GM04504 (cell line): Measurements from ENCODE around the gene AKT1.
"Not testable (repeated sequence)": the region's sequence is repeated elsewhere in the genome, so short reads cannot be mapped to it uniquely, and the experiment has no call there.

Experiments used
- DNase-seq: peaks from one replicate; pipeline ENCODE4 v3.0.0-alpha.2; 2012; ENCODE audit warnings: low read depth

Gene AKT1

GRCh38 chr14:104739026-104739425, 56.5 kb downstream of the AKT1 start:
- no peak for DNase-seq

DNA sequence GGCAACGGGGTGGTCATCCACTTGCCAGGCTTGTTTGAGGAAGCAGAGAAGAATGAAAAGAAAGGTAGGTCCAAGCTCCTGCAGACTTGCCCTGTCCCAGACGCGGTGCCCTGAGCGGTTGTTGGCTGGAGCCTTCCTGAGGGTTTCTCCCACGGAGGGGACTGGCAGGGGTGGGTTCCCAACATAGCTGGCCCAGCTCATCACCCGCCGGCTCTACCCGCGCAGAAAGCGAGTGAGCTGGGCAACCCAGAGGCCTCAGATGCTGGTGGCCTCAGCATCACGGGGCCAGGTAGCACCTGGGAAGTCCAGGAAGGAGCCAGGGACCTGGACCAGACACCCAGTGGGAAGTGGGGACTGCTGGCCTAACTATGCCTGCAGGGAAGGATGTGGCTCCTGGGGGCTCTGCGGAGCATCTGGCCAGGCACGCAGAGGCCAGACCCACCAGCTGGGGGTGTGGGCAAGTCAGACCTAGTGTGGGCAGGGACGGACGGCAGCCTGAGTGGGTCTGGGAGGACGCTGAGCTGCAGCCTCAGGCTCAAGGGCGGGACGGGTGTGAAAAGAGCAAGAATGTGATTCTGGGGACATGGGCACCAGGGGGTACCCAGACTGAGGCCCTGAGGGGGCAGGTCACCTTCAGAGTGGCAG, 57.1 kb downstream of the AKT1 start:
- DNase-seq: no peak

- DNase-seq: peak; percentile 56
Measured at GRCh38 chr14:104735830-104736642, 59.5 kb downstream of the AKT1 start.

DNA sequence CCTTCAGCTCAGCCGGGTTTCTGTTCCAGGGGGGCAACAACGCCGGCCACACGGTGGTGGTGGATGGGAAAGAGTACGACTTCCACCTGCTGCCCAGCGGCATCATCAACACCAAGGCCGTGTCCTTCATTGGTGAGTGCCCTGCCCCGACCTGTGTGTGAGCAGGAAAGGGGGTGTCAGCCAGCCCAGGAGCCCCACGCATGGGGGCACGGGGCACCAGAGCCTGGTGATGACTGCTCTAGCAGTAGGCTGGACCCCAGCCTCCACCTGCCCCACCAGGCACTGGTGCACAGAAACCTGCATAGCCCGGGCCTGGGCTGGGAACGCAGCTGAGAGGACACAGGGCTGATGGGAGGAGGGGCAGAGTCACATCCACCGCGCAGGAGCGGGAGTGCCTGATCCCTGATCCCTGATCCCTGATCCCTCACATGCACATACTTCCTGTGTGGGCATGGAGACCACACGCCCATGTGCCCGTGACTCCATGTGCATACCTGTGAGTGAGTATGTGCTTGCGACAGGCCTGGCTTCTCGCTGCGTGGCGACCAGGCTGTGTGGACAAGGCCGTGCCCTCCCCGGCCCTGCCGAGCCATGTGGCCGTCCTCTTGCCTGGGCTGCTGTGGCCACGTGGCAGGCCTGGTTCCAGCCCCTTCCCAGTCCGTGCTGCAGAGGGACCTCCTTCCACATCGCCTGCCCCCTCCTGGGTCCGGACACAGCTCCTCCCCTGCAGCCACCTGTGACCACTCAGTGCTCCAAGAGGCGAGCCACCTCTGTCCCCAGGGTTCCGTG, 60.4 kb downstream of the AKT1 start:
- DNase-seq: no peak

DNA sequence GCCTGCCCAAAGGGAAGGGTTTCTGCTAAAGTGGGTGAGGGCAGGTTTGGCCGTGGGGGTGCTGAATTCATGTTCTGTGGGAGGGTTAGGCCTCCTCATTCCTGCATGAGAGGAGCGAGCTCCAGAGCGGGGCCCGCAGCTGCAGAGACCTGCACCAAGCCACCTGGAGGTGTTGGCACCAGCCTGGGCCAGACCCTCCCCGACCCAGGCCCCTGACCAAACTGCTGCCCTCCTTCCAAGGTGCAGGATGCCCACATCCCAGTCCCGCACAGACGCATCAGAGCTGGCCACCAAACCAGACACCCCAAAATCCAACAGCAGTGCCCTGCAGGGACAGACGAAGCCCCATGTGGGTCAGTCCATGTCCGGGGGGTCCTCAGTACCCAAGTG, 61.0 kb downstream of the AKT1 start:
- no peak for DNase-seq

- DNase-seq: no peak
Measured at GRCh38 chr14:104734051-104734587, 61.4 kb downstream of the AKT1 start.

DNA sequence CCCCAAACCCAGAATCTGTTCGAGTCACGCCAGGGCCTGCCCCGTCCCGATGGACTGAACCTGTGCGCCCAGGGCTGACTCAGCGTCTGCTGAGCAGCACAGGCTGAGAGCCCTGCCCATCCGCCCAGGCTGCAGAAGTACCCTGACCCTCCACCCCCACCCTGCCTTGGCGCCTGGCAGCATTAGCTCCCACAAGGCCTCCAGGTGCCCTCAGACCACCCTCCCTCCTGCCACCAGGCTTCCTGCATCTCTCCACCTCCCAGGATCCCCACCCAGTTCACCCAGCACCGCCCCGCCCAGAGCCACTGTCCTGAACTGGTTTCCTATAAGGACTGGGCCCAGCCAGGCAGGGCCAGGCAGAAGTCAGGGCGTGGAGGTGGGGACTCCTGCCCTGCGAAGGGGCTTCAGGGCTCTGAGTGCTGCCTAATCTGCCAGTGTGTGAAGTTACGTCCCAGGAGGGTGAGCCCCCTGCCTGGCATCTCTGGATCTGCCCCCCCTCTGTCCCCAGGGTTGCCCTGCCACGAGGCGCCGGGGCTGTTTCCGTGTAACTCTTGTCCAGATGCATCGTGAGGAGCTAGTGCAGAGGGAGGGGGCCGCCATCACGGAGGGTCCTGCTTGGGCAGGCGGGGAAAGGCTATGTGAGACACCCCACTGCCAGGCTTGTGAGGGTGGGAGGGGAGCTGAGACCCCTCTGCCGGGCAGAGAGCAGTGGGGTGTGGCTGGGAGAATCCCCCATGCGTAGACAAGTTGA, 62.4 kb downstream of the AKT1 start:
- no peak for DNase-seq

- no peak for DNase-seq
Measured at GRCh38 chr14:104732355-104732804, 63.2 kb downstream of the AKT1 start.

DNA sequence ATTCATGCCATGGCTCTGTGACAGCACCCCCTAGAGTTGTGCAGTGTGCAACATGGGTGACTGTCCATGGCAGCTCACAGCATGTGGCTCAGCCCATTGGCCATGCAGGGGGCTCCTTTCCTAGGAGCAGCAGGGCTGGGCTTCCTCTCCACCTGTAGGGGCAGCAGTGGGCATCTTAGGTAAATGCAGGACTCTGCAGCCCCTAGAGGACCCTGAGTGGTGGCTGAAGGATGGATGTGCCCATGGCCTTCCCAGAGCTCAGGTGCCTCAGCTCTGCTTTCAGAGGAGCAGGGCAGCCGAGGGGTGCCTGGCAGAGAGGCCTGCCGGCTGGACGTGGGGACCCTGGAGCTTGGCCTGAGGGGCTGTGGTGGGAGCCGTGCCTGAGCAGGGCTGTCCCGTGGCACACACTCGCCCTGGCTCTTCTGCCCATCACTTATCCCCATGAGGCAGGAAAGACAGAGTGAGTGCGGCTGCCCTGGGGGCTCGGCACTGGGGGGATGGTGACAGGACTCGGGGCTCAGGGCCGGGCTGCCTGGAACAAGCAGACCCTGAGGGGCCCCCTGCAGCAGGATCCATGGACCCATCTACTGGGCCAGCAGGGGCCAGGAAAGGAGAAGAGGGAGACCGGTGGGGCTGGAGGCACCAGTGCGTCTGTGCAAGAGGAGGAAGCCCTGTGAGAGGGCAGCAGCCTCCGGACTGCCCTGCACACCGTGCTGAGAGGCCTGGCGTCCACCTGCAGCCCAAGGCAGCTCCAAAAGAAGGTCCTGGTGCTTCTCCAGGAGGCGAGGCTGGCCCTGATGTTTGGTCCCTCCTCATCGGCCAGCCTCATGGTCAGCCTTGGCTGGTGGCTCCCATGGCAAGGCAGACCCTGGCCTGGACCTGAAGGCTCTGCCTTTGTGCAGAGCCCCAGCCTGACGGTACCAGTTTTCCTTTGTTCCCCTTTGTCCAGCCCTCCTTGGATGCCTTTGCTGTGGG, 63.9 kb downstream of the AKT1 start:
- no peak for DNase-seq

- DNase-seq: no peak
Measured at GRCh38 chr14:104730487-104730886, 65.1 kb downstream of the AKT1 start.

DNA sequence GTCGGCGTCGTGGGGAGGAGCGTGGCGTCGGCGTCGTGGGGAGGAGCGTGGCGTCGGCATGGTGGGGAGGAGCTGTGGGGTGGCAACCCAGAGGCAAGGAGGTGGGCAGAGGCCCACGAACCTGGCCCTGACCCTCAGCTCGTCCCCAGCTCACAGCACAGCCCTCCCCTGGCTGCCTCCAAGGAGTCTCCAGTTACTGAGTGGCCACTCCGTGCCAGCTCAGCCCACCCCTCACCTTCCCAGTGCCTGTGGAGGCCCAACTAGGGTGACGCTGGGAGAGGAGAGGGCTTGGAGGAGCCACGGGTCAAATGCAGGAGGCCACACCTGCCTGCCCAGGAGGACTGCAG, 65.7 kb downstream of the AKT1 start:
- DNase-seq: no peak

DNA sequence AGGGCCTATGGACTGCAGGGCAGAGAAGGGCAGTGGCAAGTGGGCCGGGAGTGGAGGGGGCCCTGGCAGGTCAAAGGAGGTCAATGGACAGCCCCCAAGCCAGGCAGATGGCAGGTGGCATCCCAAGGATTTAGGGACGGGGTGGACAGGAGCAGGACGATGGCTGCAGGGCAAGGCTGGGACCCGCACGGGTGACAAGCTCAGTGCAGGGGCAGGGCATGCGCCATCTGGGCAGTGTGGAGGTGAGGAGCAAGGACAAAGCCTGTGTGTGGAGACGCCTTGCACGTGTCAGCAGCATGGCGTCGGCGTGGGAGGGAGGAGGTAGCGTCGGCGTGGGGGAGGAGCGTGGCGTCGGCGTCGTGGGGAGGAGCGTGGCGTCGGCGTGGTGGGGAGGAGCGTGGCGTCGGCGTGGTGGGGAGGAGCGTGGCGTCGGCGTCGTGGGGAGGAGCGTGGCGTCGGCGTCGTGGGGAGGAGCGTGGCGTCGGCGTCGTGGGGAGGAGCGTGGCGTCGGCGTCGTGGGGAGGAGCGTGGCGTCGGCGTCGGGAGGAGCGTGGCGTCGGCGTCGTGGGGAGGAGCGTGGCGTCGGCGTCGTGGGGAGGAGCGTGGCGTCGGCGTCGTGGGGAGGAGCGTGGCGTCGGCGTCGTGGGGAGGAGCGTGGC, 66.2 kb downstream of the AKT1 start:
- DNase-seq: not testable (repeated sequence)

DNA sequence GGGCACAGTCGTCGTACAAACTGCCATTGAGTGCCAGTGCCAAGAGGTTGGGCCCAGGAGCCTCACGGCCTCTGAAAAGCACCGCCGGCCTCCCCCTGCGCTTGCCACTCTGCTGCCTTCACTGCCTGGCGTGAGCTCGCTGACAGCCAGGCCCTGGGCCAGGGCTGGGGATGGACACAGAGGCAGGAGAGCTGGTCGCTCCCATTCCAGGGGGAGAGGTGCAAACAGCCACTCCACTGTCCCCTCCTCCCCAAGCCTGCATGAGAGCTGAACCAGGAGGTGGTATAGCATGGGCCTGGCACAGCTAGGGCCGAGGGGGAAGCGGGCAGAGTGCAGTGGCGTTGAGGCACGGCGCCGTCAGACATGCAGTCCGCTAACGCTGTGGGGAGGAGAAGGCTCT, 66.9 kb downstream of the AKT1 start:
- DNase-seq: no peak

GRCh38 chr14:104726600-104727451, 68.7 kb downstream of the AKT1 start:
- DNase-seq: no peak

DNA sequence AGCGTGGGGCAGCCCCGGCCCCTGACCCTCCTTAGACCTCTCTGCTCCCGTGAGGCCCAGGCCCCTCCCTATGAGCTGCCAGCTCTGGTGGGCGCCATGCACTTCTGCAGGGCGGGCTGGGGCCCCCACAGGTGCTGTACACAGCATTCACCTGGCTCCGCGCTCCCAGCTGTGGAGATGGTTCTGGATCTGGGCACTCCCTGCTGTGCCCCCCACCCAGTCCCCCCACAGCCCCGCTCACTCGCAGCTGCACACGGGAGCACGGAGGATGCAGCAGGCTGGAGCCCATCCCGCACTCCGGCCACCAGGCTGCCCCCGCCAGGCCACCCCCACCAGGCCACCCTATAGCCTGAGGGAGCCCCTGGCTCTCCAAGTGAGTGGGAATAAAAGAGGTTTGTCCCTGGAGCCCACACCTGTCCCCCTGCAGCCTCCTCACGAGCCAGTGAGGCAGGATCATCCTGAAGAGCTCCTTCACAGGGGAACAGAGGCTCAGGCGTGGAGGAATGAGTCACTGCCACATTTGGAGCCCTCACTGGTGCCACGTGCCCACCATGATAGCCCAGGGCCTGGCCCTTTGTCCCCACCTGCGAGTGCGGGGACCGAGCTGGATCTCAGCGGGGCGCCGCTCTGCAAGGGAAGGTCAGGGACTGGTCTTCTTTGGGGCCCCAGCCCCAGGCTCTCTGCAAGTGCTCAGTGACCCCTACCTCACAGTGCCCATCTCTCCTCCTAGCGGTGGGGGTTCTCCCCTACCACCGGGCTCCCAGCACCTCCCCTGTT, 69.6 kb downstream of the AKT1 start:
- DNase-seq: no peak

GRCh38 chr14:104724981-104725771, 70.4 kb downstream of the AKT1 start:
- no peak for DNase-seq

DNA sequence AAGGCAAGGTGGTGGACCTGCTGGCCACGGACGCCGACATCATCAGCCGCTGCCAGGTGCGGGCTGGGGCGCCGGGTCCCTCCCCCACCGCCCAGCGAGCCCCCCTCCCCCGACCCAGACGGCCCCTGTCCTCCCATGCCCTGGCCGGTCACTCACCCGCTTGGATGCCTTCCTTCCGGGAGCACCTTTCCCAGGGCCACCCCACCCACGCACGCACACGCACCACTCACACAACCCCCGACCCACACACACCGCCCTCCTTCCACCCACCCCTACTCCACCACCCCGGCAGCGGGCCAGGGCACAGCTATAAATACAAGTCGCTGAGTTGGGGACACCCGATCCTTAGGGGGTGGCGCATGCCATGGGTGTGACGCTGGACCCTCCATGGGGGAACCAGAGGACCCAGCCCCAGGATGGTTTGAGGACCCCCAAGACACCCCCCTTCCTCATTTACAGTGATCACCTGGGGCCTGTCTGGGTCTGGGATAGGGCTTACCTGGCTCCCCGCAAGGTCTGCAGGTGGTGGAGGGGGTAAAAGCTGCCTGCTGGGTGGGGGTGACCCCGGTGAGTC, 71.1 kb downstream of the AKT1 start:
- no peak for DNase-seq
